ENCODE data around the gene C9orf57.

- no peak for TF ChIP-seq CTCF (IDR thresholded peaks at IDR 0.05)
- TF ChIP-seq EZH2 (IDR thresholded peaks at IDR 0.05; ENCODE audit: borderline replicate concordance, insufficient read depth, low read depth, low read length, poor library complexity, severe bottlenecking), result no peak
Measured at GRCh38 chr9:72041775-72042194, 18.6 kb downstream of the C9orf57 start.
